HL-60 (cell line): ENCODE measurements around the gene WNT16.

Source experiments
- DNase-seq, 2 experiments: peaks; one replicate each; pipeline ENCODE4 v3.0.0-alpha.2; 2010 to 2020; ENCODE audit warnings: low read depth in 1 of 2, low spot score in 1 of 2
- H3K27ac ChIP-seq: fragments of 250-450 bp; sonication (Bioruptor Pico); replicated peaks from 2 replicates; pipeline ENCODE4 v1.5.1; 2020; ENCODE audit warnings: mild to moderate bottlenecking, moderate library complexity
- H3K27me3 ChIP-seq: fragments of 250-450 bp; sonication (Bioruptor Pico); 2 replicates; pipeline ENCODE4 v1.5.1; 2021; ENCODE audit warnings: mild to moderate bottlenecking, moderate library complexity; ENCODE audit not compliant: insufficient read depth, poor library complexity, severe bottlenecking
- H3K4me3 ChIP-seq: replicated peaks from 2 replicates; pipeline ENCODE4 v1.5.1; 2011; ENCODE audit warnings: mild to moderate bottlenecking, control low read depth, low read length; ENCODE audit not compliant: insufficient read depth
- CTCF ChIP-seq: IDR thresholded peaks from one replicate; pipeline ENCODE4 v1.5.1; 2011; ENCODE audit warnings: low read length, control low read depth, inconsistent platforms; ENCODE audit not compliant: insufficient read depth
- GABPA ChIP-seq: IDR thresholded peaks from 2 replicates; pipeline ENCODE4 v1.6.1; 2012; ENCODE audit warnings: low read depth
- POLR2AphosphoS5 ChIP-seq: IDR thresholded peaks from 2 replicates; pipeline ENCODE4 v1.6.1; 2012; ENCODE audit warnings: low read depth
- SPI1 ChIP-seq: IDR thresholded peaks from 2 replicates; pipeline ENCODE4 v1.6.1; 2012; ENCODE audit warnings: low read depth, mild to moderate bottlenecking, borderline replicate concordance
- TF ChIP-seq, protein P1 (sequence below): IDR thresholded peaks from 2 replicates; pipeline ENCODE4 v1.6.1; 2012; ENCODE audit warnings: low read depth; ENCODE audit not compliant: insufficient replicate concordance

WNT16 gene

DNA sequence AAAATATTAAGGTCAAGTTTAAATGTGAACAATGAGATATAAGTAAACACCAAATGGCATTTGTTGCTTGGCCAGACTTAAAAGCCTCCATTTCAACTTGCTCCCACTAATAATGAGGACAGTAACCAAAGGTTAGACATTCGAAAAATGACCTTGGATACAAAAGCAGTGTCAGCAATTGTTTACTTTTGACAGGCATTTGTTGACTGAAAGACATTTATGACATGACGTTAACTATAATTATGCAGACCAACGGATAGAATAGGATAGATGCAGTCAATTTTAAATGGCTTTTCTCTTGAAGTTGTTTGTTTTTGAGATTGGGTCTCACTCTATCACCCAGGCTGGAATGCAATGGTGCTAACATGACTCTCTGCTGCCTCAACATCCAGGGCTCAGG lies 6.3 kb upstream of the WNT16 start:
- no peak for DNase-seq
- no peak overlapping the region for H3K4me3 ChIP-seq
- H3K27me3 ChIP-seq = no peaks in the 10 kb centered on the region
- TF ChIP-seq GABPA = no peak
- TF ChIP-seq SPI1 = no peak
- TF ChIP-seq, protein P1, sequence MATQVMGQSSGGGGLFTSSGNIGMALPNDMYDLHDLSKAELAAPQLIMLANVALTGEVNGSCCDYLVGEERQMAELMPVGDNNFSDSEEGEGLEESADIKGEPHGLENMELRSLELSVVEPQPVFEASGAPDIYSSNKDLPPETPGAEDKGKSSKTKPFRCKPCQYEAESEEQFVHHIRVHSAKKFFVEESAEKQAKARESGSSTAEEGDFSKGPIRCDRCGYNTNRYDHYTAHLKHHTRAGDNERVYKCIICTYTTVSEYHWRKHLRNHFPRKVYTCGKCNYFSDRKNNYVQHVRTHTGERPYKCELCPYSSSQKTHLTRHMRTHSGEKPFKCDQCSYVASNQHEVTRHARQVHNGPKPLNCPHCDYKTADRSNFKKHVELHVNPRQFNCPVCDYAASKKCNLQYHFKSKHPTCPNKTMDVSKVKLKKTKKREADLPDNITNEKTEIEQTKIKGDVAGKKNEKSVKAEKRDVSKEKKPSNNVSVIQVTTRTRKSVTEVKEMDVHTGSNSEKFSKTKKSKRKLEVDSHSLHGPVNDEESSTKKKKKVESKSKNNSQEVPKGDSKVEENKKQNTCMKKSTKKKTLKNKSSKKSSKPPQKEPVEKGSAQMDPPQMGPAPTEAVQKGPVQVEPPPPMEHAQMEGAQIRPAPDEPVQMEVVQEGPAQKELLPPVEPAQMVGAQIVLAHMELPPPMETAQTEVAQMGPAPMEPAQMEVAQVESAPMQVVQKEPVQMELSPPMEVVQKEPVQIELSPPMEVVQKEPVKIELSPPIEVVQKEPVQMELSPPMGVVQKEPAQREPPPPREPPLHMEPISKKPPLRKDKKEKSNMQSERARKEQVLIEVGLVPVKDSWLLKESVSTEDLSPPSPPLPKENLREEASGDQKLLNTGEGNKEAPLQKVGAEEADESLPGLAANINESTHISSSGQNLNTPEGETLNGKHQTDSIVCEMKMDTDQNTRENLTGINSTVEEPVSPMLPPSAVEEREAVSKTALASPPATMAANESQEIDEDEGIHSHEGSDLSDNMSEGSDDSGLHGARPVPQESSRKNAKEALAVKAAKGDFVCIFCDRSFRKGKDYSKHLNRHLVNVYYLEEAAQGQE = no peak
- TF ChIP-seq CTCF = no peak
- no peak for TF ChIP-seq POLR2AphosphoS5
- H3K27ac ChIP-seq = no peak overlapping the region

GRCh38 chr7:121323515-121324302 lies 5.1 kb upstream of the WNT16 start:
- TF ChIP-seq CTCF (no peak), SPI1 (no peak), POLR2AphosphoS5 (no peak), GABPA (no peak)
- TF ChIP-seq, protein P1 = no peak
- Histone ChIP-seq H3K27me3 (peaks cover 6% of the 10 kb centered on the region), H3K4me3 (no peak overlapping the region), H3K27ac (no peak overlapping the region)
- DNase-seq = no peak

GRCh38 chr7:121327671-121328070 lies 1.1 kb upstream of the WNT16 start:
- no peak for DNase-seq
- no peak for TF ChIP-seq CTCF
- TF ChIP-seq, protein P1 = no peak
- no peak for TF ChIP-seq SPI1
- no peak for TF ChIP-seq POLR2AphosphoS5
- TF ChIP-seq GABPA = no peak
- H3K27ac ChIP-seq = no peak overlapping the region
- H3K4me3 ChIP-seq = no peak overlapping the region
- H3K27me3 ChIP-seq = peaks cover 32% of the 10 kb centered on the region
